H1 (cell line): ENCODE results near the gene RCE1. TPM values are rescaled to one million over a fixed set of nuclear protein-coding genes. Genes with fewer than 3 reads are reported as not detected.
A peak's percentile ranks its signal among the peaks of the same experiment; 100 is the strongest.

Source experiments
- POLR2AphosphoS5 ChIP-seq: IDR thresholded peaks from 2 replicates; pipeline ENCODE4 v1.6.1; 2011; ENCODE audit warnings: low read depth, low read length
- USF2 ChIP-seq: IDR thresholded peaks from 2 replicates; pipeline ENCODE4 v1.6.1; 2011; ENCODE audit warnings: low read length, improper control_type of control experiment
- polyA plus RNA-seq, 7 experiments: library from polyadenylated mRNA; depleted of rRNA in 3 of 7; stranded (reverse) in 5 of 7; unstranded in 2 of 7; fragments of >200 nt in 5 of 7; fragments of 200-250 nt in 2 of 7; gene quantifications; 1 replicate in 5 of 7; 2 replicates in 1 of 7; 4 replicates in 1 of 7; pipeline versions ENCODE4 v1.2.1 to v1.2.3, GENCODE V29; 2011 to 2013; ENCODE audit warnings: missing spikeins in 2 of 7, mixed read lengths in 2 of 7
- total RNA-seq: library from RNA; stranded (reverse); fragmentation: NEBNext Ultra II Directional; extraction: Animal tissue kit (Norgen Biotek cat#: 25700); gene quantifications from 2 replicates; pipeline ENCODE4 v1.2.1, GENCODE V29; 2021
- TF ChIP-seq, protein P1 (sequence below): fragments of 300-600 bp; sonication (generic); IDR thresholded peaks from 2 replicates; pipeline ENCODE4 v1.7.1; 2012; ENCODE audit warnings: low read length, moderate library complexity, mild to moderate bottlenecking, inconsistent platforms; ENCODE audit not compliant: insufficient replicate concordance
- TF ChIP-seq, protein P2 (sequence below), 3 experiments: IDR thresholded peaks; 1 replicate in 2 of 3; 2 replicates in 1 of 3; pipeline versions ENCODE4 v1.5.1 to v1.6.1; 2011; ENCODE audit warnings: low read length in 3 of 3, mild to moderate bottlenecking in 3 of 3, inconsistent platforms in 2 of 3, low read depth in 1 of 3, moderate library complexity in 1 of 3; ENCODE audit not compliant: insufficient read depth in 1 of 3; ENCODE audit errors: control extremely low read depth in 1 of 3

Gene RCE1
- total and polyA plus RNA-seq, 2 of the 8 experiments (the other 6 are each of a cell fraction or from before 2014, with no cell fraction given): 35.8 to 84.8 TPM

GRCh38 chr11:66856496-66857233 is 13.4 kb downstream of the RCE1 start, which contains the start of gene LRFN4 (continued):
- TF ChIP-seq, protein P1, sequence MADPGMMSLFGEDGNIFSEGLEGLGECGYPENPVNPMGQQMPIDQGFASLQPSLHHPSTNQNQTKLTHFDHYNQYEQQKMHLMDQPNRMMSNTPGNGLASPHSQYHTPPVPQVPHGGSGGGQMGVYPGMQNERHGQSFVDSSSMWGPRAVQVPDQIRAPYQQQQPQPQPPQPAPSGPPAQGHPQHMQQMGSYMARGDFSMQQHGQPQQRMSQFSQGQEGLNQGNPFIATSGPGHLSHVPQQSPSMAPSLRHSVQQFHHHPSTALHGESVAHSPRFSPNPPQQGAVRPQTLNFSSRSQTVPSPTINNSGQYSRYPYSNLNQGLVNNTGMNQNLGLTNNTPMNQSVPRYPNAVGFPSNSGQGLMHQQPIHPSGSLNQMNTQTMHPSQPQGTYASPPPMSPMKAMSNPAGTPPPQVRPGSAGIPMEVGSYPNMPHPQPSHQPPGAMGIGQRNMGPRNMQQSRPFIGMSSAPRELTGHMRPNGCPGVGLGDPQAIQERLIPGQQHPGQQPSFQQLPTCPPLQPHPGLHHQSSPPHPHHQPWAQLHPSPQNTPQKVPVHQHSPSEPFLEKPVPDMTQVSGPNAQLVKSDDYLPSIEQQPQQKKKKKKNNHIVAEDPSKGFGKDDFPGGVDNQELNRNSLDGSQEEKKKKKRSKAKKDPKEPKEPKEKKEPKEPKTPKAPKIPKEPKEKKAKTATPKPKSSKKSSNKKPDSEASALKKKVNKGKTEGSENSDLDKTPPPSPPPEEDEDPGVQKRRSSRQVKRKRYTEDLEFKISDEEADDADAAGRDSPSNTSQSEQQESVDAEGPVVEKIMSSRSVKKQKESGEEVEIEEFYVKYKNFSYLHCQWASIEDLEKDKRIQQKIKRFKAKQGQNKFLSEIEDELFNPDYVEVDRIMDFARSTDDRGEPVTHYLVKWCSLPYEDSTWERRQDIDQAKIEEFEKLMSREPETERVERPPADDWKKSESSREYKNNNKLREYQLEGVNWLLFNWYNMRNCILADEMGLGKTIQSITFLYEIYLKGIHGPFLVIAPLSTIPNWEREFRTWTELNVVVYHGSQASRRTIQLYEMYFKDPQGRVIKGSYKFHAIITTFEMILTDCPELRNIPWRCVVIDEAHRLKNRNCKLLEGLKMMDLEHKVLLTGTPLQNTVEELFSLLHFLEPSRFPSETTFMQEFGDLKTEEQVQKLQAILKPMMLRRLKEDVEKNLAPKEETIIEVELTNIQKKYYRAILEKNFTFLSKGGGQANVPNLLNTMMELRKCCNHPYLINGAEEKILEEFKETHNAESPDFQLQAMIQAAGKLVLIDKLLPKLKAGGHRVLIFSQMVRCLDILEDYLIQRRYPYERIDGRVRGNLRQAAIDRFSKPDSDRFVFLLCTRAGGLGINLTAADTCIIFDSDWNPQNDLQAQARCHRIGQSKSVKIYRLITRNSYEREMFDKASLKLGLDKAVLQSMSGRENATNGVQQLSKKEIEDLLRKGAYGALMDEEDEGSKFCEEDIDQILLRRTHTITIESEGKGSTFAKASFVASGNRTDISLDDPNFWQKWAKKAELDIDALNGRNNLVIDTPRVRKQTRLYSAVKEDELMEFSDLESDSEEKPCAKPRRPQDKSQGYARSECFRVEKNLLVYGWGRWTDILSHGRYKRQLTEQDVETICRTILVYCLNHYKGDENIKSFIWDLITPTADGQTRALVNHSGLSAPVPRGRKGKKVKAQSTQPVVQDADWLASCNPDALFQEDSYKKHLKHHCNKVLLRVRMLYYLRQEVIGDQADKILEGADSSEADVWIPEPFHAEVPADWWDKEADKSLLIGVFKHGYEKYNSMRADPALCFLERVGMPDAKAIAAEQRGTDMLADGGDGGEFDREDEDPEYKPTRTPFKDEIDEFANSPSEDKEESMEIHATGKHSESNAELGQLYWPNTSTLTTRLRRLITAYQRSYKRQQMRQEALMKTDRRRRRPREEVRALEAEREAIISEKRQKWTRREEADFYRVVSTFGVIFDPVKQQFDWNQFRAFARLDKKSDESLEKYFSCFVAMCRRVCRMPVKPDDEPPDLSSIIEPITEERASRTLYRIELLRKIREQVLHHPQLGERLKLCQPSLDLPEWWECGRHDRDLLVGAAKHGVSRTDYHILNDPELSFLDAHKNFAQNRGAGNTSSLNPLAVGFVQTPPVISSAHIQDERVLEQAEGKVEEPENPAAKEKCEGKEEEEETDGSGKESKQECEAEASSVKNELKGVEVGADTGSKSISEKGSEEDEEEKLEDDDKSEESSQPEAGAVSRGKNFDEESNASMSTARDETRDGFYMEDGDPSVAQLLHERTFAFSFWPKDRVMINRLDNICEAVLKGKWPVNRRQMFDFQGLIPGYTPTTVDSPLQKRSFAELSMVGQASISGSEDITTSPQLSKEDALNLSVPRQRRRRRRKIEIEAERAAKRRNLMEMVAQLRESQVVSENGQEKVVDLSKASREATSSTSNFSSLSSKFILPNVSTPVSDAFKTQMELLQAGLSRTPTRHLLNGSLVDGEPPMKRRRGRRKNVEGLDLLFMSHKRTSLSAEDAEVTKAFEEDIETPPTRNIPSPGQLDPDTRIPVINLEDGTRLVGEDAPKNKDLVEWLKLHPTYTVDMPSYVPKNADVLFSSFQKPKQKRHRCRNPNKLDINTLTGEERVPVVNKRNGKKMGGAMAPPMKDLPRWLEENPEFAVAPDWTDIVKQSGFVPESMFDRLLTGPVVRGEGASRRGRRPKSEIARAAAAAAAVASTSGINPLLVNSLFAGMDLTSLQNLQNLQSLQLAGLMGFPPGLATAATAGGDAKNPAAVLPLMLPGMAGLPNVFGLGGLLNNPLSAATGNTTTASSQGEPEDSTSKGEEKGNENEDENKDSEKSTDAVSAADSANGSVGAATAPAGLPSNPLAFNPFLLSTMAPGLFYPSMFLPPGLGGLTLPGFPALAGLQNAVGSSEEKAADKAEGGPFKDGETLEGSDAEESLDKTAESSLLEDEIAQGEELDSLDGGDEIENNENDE: no peak
- TF ChIP-seq POLR2AphosphoS5 (peak; percentile 60), USF2 (peak; percentile 75)
- TF ChIP-seq, protein P2, sequence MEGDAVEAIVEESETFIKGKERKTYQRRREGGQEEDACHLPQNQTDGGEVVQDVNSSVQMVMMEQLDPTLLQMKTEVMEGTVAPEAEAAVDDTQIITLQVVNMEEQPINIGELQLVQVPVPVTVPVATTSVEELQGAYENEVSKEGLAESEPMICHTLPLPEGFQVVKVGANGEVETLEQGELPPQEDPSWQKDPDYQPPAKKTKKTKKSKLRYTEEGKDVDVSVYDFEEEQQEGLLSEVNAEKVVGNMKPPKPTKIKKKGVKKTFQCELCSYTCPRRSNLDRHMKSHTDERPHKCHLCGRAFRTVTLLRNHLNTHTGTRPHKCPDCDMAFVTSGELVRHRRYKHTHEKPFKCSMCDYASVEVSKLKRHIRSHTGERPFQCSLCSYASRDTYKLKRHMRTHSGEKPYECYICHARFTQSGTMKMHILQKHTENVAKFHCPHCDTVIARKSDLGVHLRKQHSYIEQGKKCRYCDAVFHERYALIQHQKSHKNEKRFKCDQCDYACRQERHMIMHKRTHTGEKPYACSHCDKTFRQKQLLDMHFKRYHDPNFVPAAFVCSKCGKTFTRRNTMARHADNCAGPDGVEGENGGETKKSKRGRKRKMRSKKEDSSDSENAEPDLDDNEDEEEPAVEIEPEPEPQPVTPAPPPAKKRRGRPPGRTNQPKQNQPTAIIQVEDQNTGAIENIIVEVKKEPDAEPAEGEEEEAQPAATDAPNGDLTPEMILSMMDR (IDR thresholded peaks at IDR 0.05; ENCODE audit: control extremely low read depth in 1 of 3, insufficient read depth in 1 of 3, low read depth in 1 of 3, low read length in 3 of 3): 0 out of 4 replicates have a peak, but pooled peaks of 1 of the 3 experiments have one; percentile 6
